Prostate gland (tissue), 2 donors: ENCODE data around the gene PARK7. TPM values are rescaled to one million over a fixed set of nuclear protein-coding genes. Genes with fewer than 3 reads are reported as not detected.

ENCODE experiments used
- DNase-seq: peaks from one replicate; pipeline ENCODE4 v3.0.0-alpha.2; 2019; ENCODE audit warnings: low spot score
- H3K27ac ChIP-seq, 2 donors: fragments of 200-600 bp; sonication (generic); 2 replicates each; pipeline ENCODE4 v1.5.1; 2017 to 2019
- H3K27me3 ChIP-seq: fragments of 200-600 bp; sonication (generic); replicated peaks from 2 replicates; pipeline ENCODE4 v1.5.1; 2019; ENCODE audit not compliant: insufficient read depth
- H3K36me3 ChIP-seq, 2 donors: fragments of 200-600 bp; sonication (generic); 1 replicate in 1 of 2; 2 replicates in 1 of 2; pipeline versions ENCODE4 v1.5.1 to v1.8.1; 2017 to 2019
- H3K4me1 ChIP-seq: fragments of 200-600 bp; sonication (generic); replicated peaks from 2 replicates; pipeline ENCODE4 v1.5.1; 2019
- H3K4me3 ChIP-seq, 2 donors: fragments of 200-600 bp; sonication (generic); 2 replicates each; pipeline ENCODE4 v1.5.1; 2017 to 2019
- H3K9me3 ChIP-seq: fragments of 200-600 bp; sonication (generic); 2 replicates; pipeline ENCODE4 v1.5.1; 2017
- CTCF ChIP-seq, 4 experiments: fragments of 200-600 bp in 2 of 4; fragments of 450-650 bp in 2 of 4; sonication (generic) in 2 of 4; IDR thresholded peaks; 1 replicate in 3 of 4; 2 replicates in 1 of 4; pipeline ENCODE4 v1.5.1; 2016 to 2019; ENCODE audit warnings: antibody characterized with exemption in 4 of 4, mild to moderate bottlenecking in 2 of 4, moderate library complexity in 2 of 4
- POLR2A ChIP-seq: fragments of 450-650 bp; IDR thresholded peaks from one replicate; pipeline ENCODE4 v1.6.1; 2016; ENCODE audit warnings: antibody characterized with exemption, mild to moderate bottlenecking
- POLR2AphosphoS5 ChIP-seq: sonication (generic); formaldehyde crosslinking; IDR thresholded peaks from one replicate; pipeline ENCODE4 v1.6.1; 2017; ENCODE audit warnings: antibody characterized with exemption
- WGBS: methylation state at CpG from one replicate; pipeline ENCODE4 v1.1.5; 2018; 5-methylcytosine and 5-hydroxymethylcytosine counted together
- intact Hi-C: fragments of 100-400 bp; cut with DNase I; formaldehyde crosslinking; loops from one replicate; pipeline ENCODE4 v1.14.2; 2022
- total RNA-seq, 2 donors: library from RNA; depleted of rRNA; stranded (reverse); fragments of >200 nt; gene quantifications; one replicate each; pipeline ENCODE4 v1.1.0, GENCODE V29; 2016

Gene PARK7
- total RNA-seq, 2 donors from 2014 or later = 156 to 284 TPM

DNA sequence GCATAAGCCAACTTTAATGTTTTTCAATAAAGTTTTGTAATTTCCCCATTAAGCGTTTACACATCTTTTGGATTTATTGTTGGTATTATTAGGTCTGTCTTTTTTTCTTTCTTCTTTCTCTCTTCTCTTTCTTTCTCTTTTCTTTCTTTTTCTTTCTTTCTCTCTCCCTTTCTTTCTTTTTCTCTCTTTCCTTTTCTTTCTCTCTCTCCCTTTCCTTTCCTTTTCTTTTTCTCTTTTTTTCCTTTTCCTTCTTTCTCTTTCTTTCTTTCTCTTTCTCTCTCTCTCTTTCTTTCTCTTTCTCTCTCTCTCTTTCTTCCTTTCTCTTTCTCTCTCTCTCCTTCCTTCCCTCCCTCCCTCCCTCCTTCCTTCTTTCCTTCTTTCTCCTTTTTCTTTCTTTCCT is 33.3 kb downstream of the PARK7 start:
- DNase-seq = no peak
- no peaks in the 10 kb centered on the region for H3K4me1 ChIP-seq
- H3K27me3 ChIP-seq = no peaks in the 10 kb centered on the region
- 100% methylated on average over 1 of the region's 1 CpG for WGBS
- no peak overlapping the region for H3K4me3 ChIP-seq
- intact Hi-C loops = no loop called here
- no peaks in the 10 kb centered on the region for H3K36me3 ChIP-seq
- H3K27ac ChIP-seq = no peak overlapping the region
- no peaks in the 10 kb centered on the region for H3K9me3 ChIP-seq
- TF ChIP-seq CTCF (IDR thresholded peaks at IDR 0.05) (no peak), POLR2AphosphoS5 (no peak), POLR2A (no peak)

DNA sequence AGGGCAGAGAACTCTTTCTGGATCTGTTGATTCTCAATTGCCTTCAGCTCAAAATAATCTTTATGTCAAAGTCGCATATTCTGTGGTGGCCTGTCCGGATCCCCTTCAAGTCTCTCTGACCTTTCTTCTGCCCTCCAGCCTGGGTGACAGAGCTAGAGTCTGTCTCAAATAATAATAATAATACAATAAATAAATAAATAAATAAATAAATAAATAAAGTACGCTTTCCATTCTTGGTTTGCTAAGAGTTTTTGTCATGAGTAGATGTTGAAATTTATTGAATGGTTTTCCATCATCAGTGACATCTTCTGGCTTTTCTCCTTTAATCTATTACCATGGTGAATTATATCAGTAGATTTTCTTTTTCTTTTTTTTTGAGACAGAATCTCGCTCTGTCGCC is 33.9 kb downstream of the PARK7 start:
- H3K27me3 ChIP-seq = no peaks in the 10 kb centered on the region
- intact Hi-C loops = no loop called here
- no peak for DNase-seq
- H3K4me1 ChIP-seq = no peaks in the 10 kb centered on the region
- no peaks in the 10 kb centered on the region for H3K36me3 ChIP-seq
- H3K27ac ChIP-seq = no peak overlapping the region
- TF ChIP-seq CTCF (IDR thresholded peaks at IDR 0.05) (no peak), POLR2A (no peak), POLR2AphosphoS5 (no peak)
- no peak overlapping the region for H3K4me3 ChIP-seq
- H3K9me3 ChIP-seq = no peaks in the 10 kb centered on the region
- WGBS = 95% methylated on average over 5 of the region's 5 CpGs

DNA sequence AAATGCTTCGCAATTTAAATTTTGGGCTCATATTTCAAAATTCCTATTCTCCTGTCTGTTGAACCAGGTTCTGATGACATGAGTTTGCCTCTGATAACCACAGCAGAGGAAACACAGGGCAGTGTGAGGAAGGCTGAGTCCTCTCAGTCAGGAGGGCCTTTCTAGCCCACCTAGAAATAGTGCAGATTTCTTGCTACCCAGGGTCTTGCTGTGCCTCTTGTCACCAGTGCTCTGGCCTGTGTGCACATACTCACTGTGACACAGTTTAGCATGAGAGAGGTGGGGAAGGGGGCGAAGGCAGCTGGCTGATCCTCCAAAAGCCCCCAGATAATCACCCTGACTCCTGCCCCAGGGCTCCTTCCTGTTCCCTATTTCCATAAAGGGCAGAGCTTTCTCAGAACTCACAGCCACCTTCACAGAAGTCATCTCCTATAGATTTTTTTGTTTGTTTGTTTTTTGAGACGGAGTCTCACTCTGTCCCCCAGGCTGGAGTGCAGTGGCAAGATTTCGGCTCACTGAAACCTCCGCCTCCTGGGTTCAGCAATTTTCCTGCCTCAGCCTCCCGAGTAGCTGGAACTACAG is 40.9 kb downstream of the PARK7 start:
- 92% methylated on average over 6 of the region's 6 CpGs for WGBS
- H3K27me3 ChIP-seq = no peaks in the 10 kb centered on the region
- no peak overlapping the region for H3K4me3 ChIP-seq
- peak overlapping the region; percentile 25 to 78 for H3K27ac ChIP-seq
- no peaks in the 10 kb centered on the region for H3K9me3 ChIP-seq
- H3K4me1 ChIP-seq = peaks cover 10% of the 10 kb centered on the region
- TF ChIP-seq POLR2A (no peak), CTCF (IDR thresholded peaks at IDR 0.05) (no peak)
- H3K36me3 ChIP-seq = no peaks in the 10 kb centered on the region
- no peak for DNase-seq
- intact Hi-C loops = no loop called here

- WGBS = 86% methylated on average over 4 of the region's 4 CpGs
- Histone ChIP-seq H3K9me3 (no peaks in the 10 kb centered on the region), H3K27ac (peak overlapping the region; percentile 67 to 78), H3K27me3 (no peaks in the 10 kb centered on the region), H3K4me3 (no peak overlapping the region), H3K36me3 (no peaks in the 10 kb centered on the region), H3K4me1 (peaks cover 10% of the 10 kb centered on the region)
- intact Hi-C loops = no loop called here
- TF ChIP-seq POLR2AphosphoS5 = no peak
- DNase-seq = no peak
Measured at GRCh38 chr1:8002921-8003320, 41.4 kb downstream of the PARK7 start.

- intact Hi-C loops = no loop called here
- no peak for TF ChIP-seq CTCF (IDR thresholded peaks at IDR 0.05)
- TF ChIP-seq POLR2A = no peak
- no peak for TF ChIP-seq POLR2AphosphoS5
- no peaks in the 10 kb centered on the region for H3K36me3 ChIP-seq
- peaks cover 10% of the 10 kb centered on the region for H3K4me1 ChIP-seq
- no peak for DNase-seq
- WGBS = 63% methylated on average over 6 of the region's 6 CpGs
- H3K9me3 ChIP-seq = no peaks in the 10 kb centered on the region
- no peaks in the 10 kb centered on the region for H3K27me3 ChIP-seq
- H3K27ac ChIP-seq = peak overlapping the region; percentile 67 to 78
- no peak overlapping the region for H3K4me3 ChIP-seq
Measured at GRCh38 chr1:8003438-8004112, 42.1 kb downstream of the PARK7 start.
